Mucosa of stomach (tissue), 1 donor: Measurements from ENCODE around the gene ADA.
"Not testable (repeated sequence)": the region's sequence is repeated elsewhere in the genome, so short reads cannot be mapped to it uniquely, and the experiment has no call there.

Experiments used
- H3K27me3 ChIP-seq: one replicate; pipeline ENCODE4 v1.7.0; 2013; ENCODE audit warnings: mild to moderate bottlenecking, low read length; ENCODE audit not compliant: control insufficient read depth, insufficient read depth
- H3K36me3 ChIP-seq: one replicate; pipeline ENCODE4 v1.7.0; 2013; ENCODE audit warnings: low read length; ENCODE audit not compliant: control insufficient read depth, insufficient read depth
- H3K4me1 ChIP-seq: one replicate; pipeline ENCODE4 v1.7.0; 2013; ENCODE audit warnings: mild to moderate bottlenecking, low read length; ENCODE audit not compliant: control insufficient read depth, insufficient read depth
- H3K4me3 ChIP-seq: one replicate; pipeline ENCODE4 v1.7.0; 2013; ENCODE audit warnings: low read length
- H3K9ac ChIP-seq: one replicate; pipeline ENCODE4 v1.7.0; 2013; ENCODE audit warnings: mild to moderate bottlenecking, low read length, moderate library complexity
- H3K9me3 ChIP-seq: one replicate; pipeline ENCODE4 v1.7.0; 2013; ENCODE audit warnings: mild to moderate bottlenecking, low read length, moderate library complexity; ENCODE audit not compliant: control insufficient read depth
- donor health status: Pancreatic carcinoma.

ADA gene

GRCh38 chr20:44690781-44691423 lies 39.4 kb upstream of the ADA start:
- H3K9ac ChIP-seq = no peak overlapping the region
- no peaks in the 10 kb centered on the region for H3K4me1 ChIP-seq
- H3K36me3 ChIP-seq = no peaks in the 10 kb centered on the region
- H3K9me3 ChIP-seq = no peaks in the 10 kb centered on the region
- H3K4me3 ChIP-seq = no peak overlapping the region
- no peaks in the 10 kb centered on the region for H3K27me3 ChIP-seq

GRCh38 chr20:44689809-44690208 lies 38.3 kb upstream of the ADA start:
- Histone ChIP-seq H3K9me3 (no peaks in the 10 kb centered on the region), H3K27me3 (no peaks in the 10 kb centered on the region), H3K9ac (no peak overlapping the region), H3K4me1 (peaks cover 4% of the 10 kb centered on the region), H3K36me3 (no peaks in the 10 kb centered on the region), H3K4me3 (no peak overlapping the region)

GRCh38 chr20:44688053-44688625 lies 36.6 kb upstream of the ADA start:
- H3K9me3 ChIP-seq = no peaks in the 10 kb centered on the region
- peaks cover 7% of the 10 kb centered on the region for H3K4me1 ChIP-seq
- H3K27me3 ChIP-seq = no peaks in the 10 kb centered on the region
- H3K9ac ChIP-seq = no peak overlapping the region
- H3K4me3 ChIP-seq = no peak overlapping the region
- no peaks in the 10 kb centered on the region for H3K36me3 ChIP-seq

- Histone ChIP-seq H3K9me3 (no peaks in the 10 kb centered on the region), H3K36me3 (no peaks in the 10 kb centered on the region), H3K27me3 (no peaks in the 10 kb centered on the region), H3K4me3 (no peak overlapping the region), H3K9ac (no peak overlapping the region), H3K4me1 (peaks cover 7% of the 10 kb centered on the region)
Measured at GRCh38 chr20:44686934-44687333, 35.4 kb upstream of the ADA start.

GRCh38 chr20:44684047-44684967 lies 32.8 kb upstream of the ADA start:
- Histone ChIP-seq H3K36me3 (no peaks in the 10 kb centered on the region), H3K27me3 (no peaks in the 10 kb centered on the region), H3K9ac (no peak overlapping the region), H3K9me3 (no peaks in the 10 kb centered on the region), H3K4me3 (no peak overlapping the region), H3K4me1 (peaks cover 7% of the 10 kb centered on the region)

- Histone ChIP-seq H3K9ac (no peak overlapping the region), H3K27me3 (no peaks in the 10 kb centered on the region), H3K36me3 (no peaks in the 10 kb centered on the region), H3K4me1 (peaks cover 7% of the 10 kb centered on the region), H3K9me3 (no peaks in the 10 kb centered on the region), H3K4me3 (no peak overlapping the region)
Measured at GRCh38 chr20:44683263-44684046, 32.0 kb upstream of the ADA start.

GRCh38 chr20:44681796-44682566 lies 30.5 kb upstream of the ADA start:
- peaks cover 7% of the 10 kb centered on the region for H3K4me1 ChIP-seq
- no peaks in the 10 kb centered on the region for H3K27me3 ChIP-seq
- H3K36me3 ChIP-seq = no peaks in the 10 kb centered on the region
- no peak overlapping the region for H3K4me3 ChIP-seq
- H3K9ac ChIP-seq = no peak overlapping the region
- H3K9me3 ChIP-seq = no peaks in the 10 kb centered on the region

GRCh38 chr20:44678990-44679611 lies 27.6 kb upstream of the ADA start:
- H3K9ac ChIP-seq = no peak overlapping the region
- no peaks in the 10 kb centered on the region for H3K4me1 ChIP-seq
- H3K4me3 ChIP-seq = no peak overlapping the region
- no peaks in the 10 kb centered on the region for H3K36me3 ChIP-seq
- no peaks in the 10 kb centered on the region for H3K27me3 ChIP-seq
- H3K9me3 ChIP-seq = no peaks in the 10 kb centered on the region

- H3K9me3 ChIP-seq = no peaks in the 10 kb centered on the region
- no peak overlapping the region for H3K9ac ChIP-seq
- no peaks in the 10 kb centered on the region for H3K27me3 ChIP-seq
- H3K4me1 ChIP-seq = no peaks in the 10 kb centered on the region
- no peaks in the 10 kb centered on the region for H3K36me3 ChIP-seq
- no peak overlapping the region for H3K4me3 ChIP-seq
Measured at GRCh38 chr20:44678242-44678641, 26.7 kb upstream of the ADA start.

- not testable (repeated sequence) for H3K4me1 ChIP-seq, H3K27me3 ChIP-seq, H3K4me3 ChIP-seq, H3K9ac ChIP-seq, H3K36me3 ChIP-seq, H3K9me3 ChIP-seq
Measured at GRCh38 chr20:44672318-44672902, 20.9 kb upstream of the ADA start.

- not testable (repeated sequence) for H3K4me3 ChIP-seq, H3K9ac ChIP-seq, H3K9me3 ChIP-seq, H3K27me3 ChIP-seq, H3K4me1 ChIP-seq, H3K36me3 ChIP-seq
Measured at GRCh38 chr20:44671541-44671940, 20.0 kb upstream of the ADA start.
